NCI-H2227 (cell line): ENCODE measurements around the gene IMPDH1.

Experiments
- DNase-seq: peaks from one replicate; lab custom pipeline; 2025; ENCODE audit not compliant: unreplicated experiment; lab: John Stamatoyannopoulos, UW

Gene IMPDH1

GRCh38 chr7:128434413-128435326 lies 24.9 kb upstream of the IMPDH1 start:
- no peak for DNase-seq

GRCh38 chr7:128431754-128432153 lies 22.0 kb upstream of the IMPDH1 start:
- DNase-seq: no peak

- DNase-seq: no peak
These were observed 21.4 kb upstream of the IMPDH1 start for GRCh38 chr7:128431221-128431620.

GRCh38 chr7:128430207-128430606 lies 20.4 kb upstream of the IMPDH1 start:
- no peak for DNase-seq

- peak; percentile 86 for DNase-seq
These were observed 17.6 kb upstream of the IMPDH1 start for GRCh38 chr7:128427289-128427891.

- DNase-seq: peak; percentile 67
These were observed 16.1 kb upstream of the IMPDH1 start for GRCh38 chr7:128425850-128426249.

GRCh38 chr7:128424686-128425275 lies 15.0 kb upstream of the IMPDH1 start:
- no peak for DNase-seq

- DNase-seq: no peak
These were observed 13.1 kb upstream of the IMPDH1 start for GRCh38 chr7:128422842-128423241.

GRCh38 chr7:128422037-128422436 lies 12.3 kb upstream of the IMPDH1 start:
- no peak for DNase-seq

- no peak for DNase-seq
These were observed 11.6 kb upstream of the IMPDH1 start for GRCh38 chr7:128421384-128421783.

- DNase-seq: no peak
These were observed 11.0 kb upstream of the IMPDH1 start for GRCh38 chr7:128420773-128421172.

GRCh38 chr7:128419257-128419656 lies 9.5 kb upstream of the IMPDH1 start:
- no peak for DNase-seq

GRCh38 chr7:128417071-128417470 lies 7.3 kb upstream of the IMPDH1 start:
- DNase-seq: no peak

GRCh38 chr7:128415217-128415785 lies 5.5 kb upstream of the IMPDH1 start:
- peak; percentile 69 for DNase-seq

- no peak for DNase-seq
These were observed 620 bp upstream of the IMPDH1 start for GRCh38 chr7:128410451-128410753.

GRCh38 chr7:128408709-128409595 lies 830 bp downstream of the IMPDH1 start:
- peak; percentile 57 for DNase-seq

GRCh38 chr7:128407751-128408708 lies 1.8 kb downstream of the IMPDH1 start:
- peak; percentile 30 for DNase-seq

GRCh38 chr7:128407233-128407589 lies 2.6 kb downstream of the IMPDH1 start:
- no peak for DNase-seq

GRCh38 chr7:128406314-128407232 lies 3.2 kb downstream of the IMPDH1 start:
- DNase-seq: no peak
